ENCODE data around the gene AGBL2.
"Not testable (repeated sequence)": the region's sequence is repeated elsewhere in the genome, so short reads cannot be mapped to it uniquely, and the experiment has no call there.

AGBL2 gene, protein sequence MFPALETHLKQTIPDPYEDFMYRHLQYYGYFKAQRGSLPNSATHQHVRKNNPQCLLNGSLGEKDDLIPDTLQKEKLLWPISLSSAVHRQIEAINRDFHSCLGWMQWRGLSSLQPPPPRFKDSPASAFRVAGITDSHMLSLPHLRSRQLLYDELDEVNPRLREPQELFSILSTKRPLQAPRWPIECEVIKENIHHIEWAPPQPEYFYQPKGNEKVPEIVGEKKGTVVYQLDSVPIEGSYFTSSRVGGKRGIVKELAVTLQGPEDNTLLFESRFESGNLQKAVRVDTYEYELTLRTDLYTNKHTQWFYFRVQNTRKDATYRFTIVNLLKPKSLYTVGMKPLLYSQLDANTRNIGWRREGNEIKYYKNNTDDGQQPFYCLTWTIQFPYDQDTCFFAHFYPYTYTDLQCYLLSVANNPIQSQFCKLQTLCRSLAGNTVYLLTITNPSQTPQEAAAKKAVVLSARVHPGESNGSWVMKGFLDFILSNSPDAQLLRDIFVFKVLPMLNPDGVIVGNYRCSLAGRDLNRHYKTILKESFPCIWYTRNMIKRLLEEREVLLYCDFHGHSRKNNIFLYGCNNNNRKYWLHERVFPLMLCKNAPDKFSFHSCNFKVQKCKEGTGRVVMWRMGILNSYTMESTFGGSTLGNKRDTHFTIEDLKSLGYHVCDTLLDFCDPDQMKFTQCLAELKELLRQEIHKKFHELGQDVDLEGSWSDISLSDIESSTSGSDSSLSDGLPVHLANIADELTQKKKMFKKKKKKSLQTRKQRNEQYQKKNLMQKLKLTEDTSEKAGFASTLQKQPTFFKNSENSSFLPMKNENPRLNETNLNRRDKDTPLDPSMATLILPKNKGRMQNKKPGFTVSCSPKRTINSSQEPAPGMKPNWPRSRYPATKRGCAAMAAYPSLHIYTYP

GRCh38 chr11:47715082-47715669 lies at the start of gene AGBL2:
AGBL2 (minus strand) TSS chr11:47715369; CDS start chr11:47714650, 719 bp downstream.
- DNase-seq = peak; percentile 45

- DNase-seq = not testable (repeated sequence)
Measured at GRCh38 chr11:47759291-47759690, 44.1 kb upstream of the AGBL2 start.

DNA sequence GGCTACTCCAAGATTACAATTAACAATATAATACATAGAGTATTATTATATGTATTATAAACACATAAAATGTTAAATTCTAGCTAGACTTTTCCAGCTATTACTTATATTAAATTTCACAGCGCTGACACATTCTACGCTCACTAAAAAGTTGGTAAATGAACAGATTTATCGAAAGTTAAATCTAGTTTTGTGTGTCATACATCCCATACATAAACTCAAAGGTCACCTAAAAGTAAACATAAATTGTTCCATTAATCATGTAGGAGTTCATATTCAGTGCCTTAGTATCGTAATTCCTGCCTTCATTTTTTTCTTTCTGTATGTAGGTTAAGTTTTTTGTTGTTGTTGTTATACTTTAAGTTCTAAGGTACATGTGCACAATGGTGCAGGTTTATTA lies 41.0 kb upstream of the AGBL2 start:
- no peak for DNase-seq

DNA sequence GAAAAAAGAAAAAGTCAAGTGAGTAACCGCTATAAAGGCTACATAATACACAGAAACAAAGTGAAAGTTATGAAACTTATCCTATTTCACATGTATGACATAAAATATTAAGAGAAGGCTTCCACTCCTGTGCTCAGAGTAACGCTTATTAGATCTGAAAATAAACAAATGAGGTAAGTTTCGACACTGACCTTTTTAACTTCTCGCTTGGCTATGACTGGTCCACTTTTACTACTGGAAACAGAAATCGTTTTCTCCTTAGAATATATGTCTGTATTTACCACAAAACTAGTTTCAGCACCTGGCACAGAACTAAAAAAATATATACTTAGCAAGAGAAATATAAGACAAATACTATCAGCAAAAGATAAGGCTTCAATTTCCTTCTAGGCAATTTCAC lies 35.6 kb upstream of the AGBL2 start:
- no peak for DNase-seq

DNA sequence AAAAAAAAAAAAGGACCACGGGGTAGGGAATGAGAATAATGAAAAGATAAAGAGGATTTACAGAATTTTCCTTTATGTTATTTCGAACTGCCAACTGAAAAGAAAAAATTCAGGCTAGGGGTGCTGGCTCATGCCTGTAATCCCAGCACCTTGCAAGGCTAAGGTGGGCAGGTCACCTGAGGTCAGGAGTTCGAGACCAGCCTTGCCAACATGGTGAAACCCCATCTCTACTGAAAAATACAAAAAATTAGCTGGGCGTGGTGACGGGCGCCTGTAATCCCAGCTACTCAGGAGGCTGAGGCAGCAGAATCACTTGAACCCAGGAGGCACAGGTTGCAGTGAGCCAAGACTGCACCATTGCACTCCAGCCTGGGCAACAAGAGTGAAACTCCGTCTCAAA lies 27.3 kb upstream of the AGBL2 start:
- DNase-seq = not testable (repeated sequence)

DNA sequence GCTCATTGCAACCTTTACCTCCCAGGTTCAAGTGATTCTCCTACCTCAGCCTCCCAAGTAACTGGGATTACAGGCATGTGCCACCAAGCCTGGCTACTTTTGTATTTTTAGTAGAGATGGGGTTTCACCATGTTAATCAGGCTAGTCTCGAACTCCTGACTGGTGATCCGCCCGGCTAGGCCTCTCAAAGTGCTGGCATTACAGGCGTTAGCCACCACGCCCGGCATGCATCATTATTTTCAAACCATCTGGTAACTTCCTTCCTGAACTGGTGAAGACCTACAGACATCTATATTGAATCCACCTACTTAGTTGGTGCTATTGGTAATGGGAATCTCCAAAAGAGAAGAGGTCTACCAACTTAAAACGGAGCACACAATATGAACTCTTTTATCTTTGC lies 22.6 kb upstream of the AGBL2 start:
- DNase-seq = not testable (repeated sequence)

- DNase-seq = no peak
Measured at GRCh38 chr11:47732271-47732670, 17.1 kb upstream of the AGBL2 start.

DNA sequence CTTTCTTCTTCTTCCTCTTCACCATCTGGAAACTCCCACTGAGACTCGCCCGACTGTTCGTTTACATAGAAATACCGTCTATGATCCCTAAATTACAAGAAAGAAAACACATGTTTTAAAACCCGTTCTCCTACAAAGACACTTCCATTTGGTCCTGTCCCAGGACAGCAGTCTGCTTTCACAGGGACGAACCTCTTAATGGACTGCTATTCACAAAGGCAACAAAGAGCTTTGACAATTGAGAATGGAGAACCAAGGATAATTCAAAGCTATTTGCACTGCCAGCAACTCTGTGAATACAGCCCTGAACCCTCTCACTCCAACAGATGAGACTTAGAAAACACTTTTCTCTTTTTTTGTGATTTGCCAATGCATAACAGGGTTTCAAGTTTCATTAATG lies 16.3 kb upstream of the AGBL2 start:
- no peak for DNase-seq

DNA sequence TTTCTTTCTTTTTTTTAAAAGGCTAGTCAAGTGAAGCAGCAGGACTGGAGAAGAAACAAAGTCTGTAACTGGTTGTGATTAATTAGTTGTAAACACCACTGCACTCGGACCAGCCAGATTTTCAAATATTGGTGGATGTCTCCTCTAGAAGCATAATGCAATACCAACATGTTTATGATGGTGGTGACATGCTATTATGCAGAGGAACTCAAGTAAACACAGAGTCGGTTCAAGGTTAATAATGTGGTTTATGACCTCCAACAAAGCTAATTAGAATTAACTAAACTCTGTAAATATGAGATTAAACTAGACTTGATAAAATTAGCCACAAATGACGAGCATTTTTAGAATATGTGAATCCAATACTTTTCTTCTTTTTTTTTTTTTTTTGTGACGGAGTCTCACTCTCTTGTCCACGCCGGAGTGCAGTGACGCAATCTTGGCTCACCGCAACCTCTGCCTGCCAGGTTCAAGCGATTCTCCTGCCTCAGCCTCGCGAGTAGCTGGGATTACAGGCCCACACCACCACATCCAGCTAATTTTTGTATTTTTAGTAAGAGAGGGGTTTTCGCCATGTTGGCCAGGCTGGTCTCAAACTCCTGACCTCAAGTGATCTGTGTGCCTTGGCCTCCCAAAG lies 11.8 kb upstream of the AGBL2 start:
- no peak for DNase-seq

GRCh38 chr11:47726118-47726442 lies 10.9 kb upstream of the AGBL2 start:
- no peak for DNase-seq

GRCh38 chr11:47725442-47726117 lies 10.4 kb upstream of the AGBL2 start:
- DNase-seq = no peak

DNA sequence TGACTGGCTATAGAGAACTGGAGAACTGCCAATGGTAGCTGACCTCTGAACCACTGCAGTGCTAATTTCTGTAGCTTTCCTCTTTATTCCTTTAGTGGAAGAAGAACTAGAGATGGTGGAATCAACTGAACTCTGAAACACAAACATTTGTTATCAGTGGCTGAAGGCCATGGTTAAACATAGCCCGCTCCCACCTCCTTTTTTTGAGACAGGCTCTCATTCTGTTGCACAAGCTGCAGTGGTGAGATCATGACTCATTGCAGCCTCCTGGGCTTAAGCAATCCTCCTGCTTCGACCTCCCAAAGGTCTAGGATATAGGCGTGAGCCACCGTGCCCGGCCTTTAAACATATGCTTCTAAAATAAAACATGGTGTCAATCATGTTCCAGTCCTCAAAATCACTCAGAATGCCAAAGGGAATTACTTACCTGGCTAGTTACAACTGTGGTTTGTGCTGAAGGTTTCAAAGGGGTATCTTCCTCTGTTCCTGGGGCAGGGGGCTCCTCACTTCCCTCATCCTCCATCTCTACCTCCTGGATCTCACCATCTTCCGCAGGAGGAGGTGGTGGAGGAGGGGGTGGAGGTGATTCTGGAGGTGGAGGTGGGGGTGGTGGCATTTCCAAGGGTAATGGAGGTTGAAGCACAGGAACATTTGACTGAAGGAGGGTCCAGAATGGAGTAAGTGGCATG lies 9.0 kb upstream of the AGBL2 start:
- no peak for DNase-seq

GRCh38 chr11:47723041-47723440 lies 7.9 kb upstream of the AGBL2 start:
- no peak for DNase-seq

DNA sequence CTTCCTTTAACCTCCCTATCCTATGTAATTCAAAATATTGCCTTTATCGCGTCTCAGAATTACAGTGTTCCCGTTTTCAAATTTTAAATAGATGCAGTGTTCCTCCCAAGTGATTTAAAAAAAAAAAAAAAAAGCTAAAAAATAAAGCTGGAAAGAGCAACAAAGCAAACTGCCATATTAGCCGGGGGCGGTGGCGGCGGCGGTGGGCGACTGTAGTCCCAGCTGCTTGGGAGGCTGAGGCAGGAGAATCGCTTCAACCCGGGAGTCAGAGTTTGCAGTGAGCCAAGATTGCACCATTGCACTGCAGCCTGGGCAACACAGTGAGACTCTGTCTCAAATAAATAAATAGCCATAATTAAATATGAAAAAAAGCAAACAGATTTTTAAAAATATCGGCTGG lies 5.5 kb upstream of the AGBL2 start:
- DNase-seq = no peak

- no peak for DNase-seq
Measured at GRCh38 chr11:47716692-47717091, 1.5 kb upstream of the AGBL2 start.

- peak; percentile 3 for DNase-seq
Measured at GRCh38 chr11:47714554-47715081, 551 bp downstream of the AGBL2 start.

DNA sequence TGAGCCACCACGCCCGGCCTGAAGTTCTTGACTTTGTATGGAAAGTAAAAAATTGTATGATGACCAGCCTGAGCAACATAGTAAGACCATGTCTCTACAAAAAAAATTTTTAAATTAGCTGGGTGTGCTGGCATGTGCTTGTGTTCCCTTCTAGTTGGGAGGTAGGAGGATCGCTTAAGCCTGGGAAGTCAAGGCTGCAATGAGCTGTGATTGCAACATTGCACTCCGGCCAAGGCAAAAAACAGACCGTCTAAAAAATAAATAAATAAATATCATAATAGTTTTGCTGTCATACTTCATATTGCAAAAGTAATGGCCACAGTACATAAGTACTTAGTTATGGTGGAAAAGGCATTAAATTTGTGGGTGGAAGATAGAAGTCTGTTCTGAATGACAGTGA lies 3.4 kb downstream of the AGBL2 start:
- no peak for DNase-seq

GRCh38 chr11:47711225-47711624 lies 3.9 kb downstream of the AGBL2 start:
- DNase-seq = no peak

- DNase-seq = not testable (repeated sequence)
Measured at GRCh38 chr11:47707275-47707786, 7.8 kb downstream of the AGBL2 start.

DNA sequence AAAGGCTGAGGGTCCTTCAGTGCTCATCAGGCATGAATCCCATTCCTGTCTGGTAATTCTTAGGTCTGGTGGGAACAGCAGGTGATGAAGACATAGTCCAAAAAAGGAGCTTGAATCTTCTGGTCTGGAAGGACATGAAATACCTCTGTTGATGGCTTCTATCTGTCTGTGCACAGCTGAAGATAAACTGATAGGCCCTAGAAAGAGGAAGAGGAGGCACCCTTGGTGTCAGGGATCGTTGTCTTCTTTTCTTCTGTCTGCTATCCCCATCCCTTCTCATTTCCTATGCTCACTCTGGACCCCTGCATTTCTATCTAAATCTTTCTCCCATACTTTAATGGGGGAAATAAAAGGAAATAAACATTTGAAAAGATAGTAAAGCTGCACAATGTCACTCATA lies 9.4 kb downstream of the AGBL2 start:
- no peak for DNase-seq

DNA sequence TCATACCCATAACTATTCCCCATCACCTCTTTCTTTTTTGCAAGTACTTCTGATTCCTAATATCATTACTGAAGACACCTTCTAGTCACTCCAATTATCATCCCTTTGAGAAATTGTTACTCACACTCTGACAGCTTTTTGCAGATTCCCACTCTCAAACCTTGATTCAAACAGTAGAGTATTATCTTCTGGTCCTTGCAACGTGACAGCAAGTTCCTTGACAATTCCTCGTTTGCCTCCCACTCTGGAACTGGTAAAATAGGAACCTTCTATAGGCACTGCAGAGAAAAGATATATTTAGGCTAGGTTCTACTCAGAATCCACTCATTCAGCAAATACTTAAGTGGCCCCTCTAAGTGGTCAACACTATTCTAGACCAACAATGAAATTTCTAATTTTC lies 23.2 kb downstream of the AGBL2 start:
- DNase-seq = no peak

DNA sequence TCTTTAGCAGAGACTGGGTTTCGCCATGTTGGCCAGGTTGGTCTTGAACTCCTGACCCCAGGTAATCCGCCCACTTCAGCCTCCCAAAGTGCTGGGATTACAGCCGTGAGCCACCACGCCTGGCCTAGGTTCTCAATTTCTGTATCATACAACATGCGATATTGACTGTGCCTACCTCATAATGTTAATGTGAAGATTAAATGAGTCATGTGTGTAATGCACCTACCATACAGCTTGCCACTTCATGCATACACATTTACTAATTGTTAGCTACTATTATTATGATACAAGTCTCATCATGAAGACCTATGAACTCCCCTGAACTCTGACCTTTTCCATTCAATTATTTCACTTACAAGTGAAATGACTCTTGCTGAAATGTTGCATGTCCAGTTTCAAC lies 25.7 kb downstream of the AGBL2 start:
- no peak for DNase-seq
